Articular chondrocyte of knee joint (primary cell): ENCODE results near the gene SCNN1G. TPM values are rescaled to one million over a fixed set of nuclear protein-coding genes. Genes with fewer than 3 reads are reported as not detected.

Source experiments
- total RNA-seq: library from RNA; depleted of rRNA; stranded (reverse); fragments of >200 nt; gene quantifications from 2 replicates; pipeline ENCODE4 v1.2.3, GENCODE V29; 2012

The SCNN1G gene, protein sequence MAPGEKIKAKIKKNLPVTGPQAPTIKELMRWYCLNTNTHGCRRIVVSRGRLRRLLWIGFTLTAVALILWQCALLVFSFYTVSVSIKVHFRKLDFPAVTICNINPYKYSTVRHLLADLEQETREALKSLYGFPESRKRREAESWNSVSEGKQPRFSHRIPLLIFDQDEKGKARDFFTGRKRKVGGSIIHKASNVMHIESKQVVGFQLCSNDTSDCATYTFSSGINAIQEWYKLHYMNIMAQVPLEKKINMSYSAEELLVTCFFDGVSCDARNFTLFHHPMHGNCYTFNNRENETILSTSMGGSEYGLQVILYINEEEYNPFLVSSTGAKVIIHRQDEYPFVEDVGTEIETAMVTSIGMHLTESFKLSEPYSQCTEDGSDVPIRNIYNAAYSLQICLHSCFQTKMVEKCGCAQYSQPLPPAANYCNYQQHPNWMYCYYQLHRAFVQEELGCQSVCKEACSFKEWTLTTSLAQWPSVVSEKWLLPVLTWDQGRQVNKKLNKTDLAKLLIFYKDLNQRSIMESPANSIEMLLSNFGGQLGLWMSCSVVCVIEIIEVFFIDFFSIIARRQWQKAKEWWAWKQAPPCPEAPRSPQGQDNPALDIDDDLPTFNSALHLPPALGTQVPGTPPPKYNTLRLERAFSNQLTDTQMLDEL
- not detected in 2 replicates for total RNA-seq

DNA sequence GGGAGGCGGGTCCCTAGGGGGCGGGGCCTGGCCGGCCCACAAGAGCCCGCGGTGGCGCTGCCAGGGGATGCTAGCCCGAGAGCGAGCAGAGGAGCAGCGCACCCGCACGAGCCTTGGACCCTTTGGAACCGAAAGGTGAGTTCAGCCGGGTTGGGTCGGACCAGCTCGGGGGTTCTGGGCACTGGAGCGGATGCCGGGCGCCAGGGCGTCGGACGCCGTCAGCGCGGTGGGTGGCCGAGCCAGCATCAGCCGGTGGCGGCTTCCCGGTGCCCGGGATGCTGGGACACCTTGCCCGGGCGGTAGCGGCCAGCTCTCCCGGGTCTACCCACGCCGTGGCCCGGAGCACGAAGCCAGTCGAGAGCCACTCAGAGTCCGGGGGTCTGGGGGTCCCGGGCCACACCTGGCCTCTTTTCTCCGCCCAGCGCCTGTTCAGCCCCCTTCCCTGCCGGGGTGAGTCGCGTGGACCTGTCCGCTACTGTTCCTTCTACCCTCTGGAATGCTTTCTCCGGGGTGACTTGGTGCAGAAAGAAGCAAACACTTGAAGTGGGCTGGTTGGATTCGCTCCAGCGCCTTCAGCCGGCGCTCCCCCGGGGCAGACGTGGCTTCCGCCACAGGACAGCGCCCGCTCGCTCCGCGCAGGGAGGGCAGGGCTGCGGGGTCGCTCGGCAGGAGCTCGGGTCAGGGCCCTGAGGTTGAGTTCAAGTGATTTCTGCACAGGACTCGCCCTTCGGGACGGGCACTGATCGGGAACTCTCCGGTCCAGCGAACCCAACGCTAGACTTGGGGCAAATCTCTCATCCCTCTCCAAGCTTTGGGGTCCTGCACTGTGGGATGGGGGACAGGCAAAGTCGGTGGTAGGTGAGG is at the start of gene SCNN1G:
Gene SCNN1G (plus strand): TSS at position 67 of the 864 bp plus-strand sequence. CDS start 3,527 bp downstream, outside the sequence.

DNA sequence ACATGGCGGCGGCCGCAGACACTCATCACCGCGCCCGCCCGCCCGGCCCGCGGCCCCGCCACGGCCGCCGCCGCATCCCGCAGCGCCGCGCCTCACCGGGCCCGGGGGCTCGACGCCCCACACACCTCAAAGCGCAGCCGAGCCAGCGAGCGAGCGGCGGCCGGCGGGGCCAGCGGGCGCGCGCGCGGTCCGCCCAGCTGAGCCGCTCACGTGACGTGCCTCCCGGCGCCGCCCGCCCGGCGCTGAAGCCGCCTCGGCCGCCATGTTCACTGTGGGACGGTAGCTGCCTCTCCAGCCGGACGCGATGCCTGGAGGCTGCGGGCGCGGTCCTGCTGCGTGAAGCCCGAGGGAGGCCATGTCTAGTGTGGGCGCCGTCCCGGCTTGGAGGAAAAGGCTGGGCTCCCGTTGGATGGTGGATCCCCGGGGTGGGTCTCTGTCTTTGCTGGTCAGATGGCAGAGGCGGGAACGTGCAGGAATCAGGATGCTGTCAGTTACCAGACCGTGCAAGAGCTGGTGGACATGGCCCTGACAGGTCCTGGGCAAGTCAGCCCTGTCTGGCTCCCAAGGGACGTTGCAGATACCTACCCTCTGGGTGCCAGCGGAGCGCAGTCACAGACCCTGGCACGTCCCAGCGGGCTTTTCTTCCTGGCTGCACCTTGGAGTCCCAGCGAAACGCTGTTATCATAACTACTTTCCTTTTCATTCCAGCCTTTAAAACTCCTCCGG is 33.1 kb upstream of the SCNN1G start, which contains the start of gene USP31:
Gene USP31 (minus strand): TSS at position 186 of the 726 bp plus-strand sequence. CDS start 182 bp downstream, at position 4.

Other genes with a start within 250 kb of the SCNN1G start
- 7.4 and 7.6 TPM in 2 replicates for gene USP31, start 33.3 kb upstream of the SCNN1G start, total RNA-seq
- gene SCNN1B, start 119.6 kb downstream of the SCNN1G start, total RNA-seq: not detected in 2 replicates